ENCODE results near the gene UBE2E2. TPM values are rescaled to one million over a fixed set of nuclear protein-coding genes. Genes with fewer than 3 reads are reported as not detected.

UBE2E2 gene
- total RNA-seq, 2 experiments from 2014 or later: 41.1 to 48.8 TPM

GRCh38 chr3:23435904-23436303, 232.8 kb downstream of the UBE2E2 start:
- Histone ChIP-seq H3K36me3 (ENCODE audit: insufficient read depth, low read length) (no peaks in the 10 kb centered on the region; the same call in 1 of the 2 replicates), H3K9me2 (ENCODE audit: insufficient read depth, low read length) (no peaks in the 10 kb centered on the region), H4K20me1 (ENCODE audit: insufficient read depth, low read length) (no peaks in the 10 kb centered on the region), H3K27ac (ENCODE audit: low read depth, low read length, poor library complexity, severe bottlenecking) (peak overlapping the region; percentile 6), H3K4me2 (ENCODE audit: low read length) (no peak overlapping the region), H3K4me1 (ENCODE audit: insufficient read depth, low read length, poor library complexity, severe bottlenecking) (peaks cover 79% of the 10 kb centered on the region), H2AFZ (ENCODE audit: low read length) (no peak overlapping the region), H3K4me3 (ENCODE audit: low read depth, low read length, poor library complexity, severe bottlenecking) (no peak overlapping the region), H3K79me2 (ENCODE audit: insufficient read depth, low read depth, low read length) (peaks cover 17% of the 10 kb centered on the region; the same call in 1 of the 2 replicates), H3K9me3 (ENCODE audit: low read length) (no peaks in the 10 kb centered on the region)
- ChIA-PET CTCF (ENCODE audit: unreplicated experiment) (no interaction called here), POLR2A (interaction anchor here (1.3 to 6.0 kb wide), 2 partner anchors 31 kb away, joined by 10 to 24 read pairs; no protein-coding TSS in a partner anchor)
- intact Hi-C loops (cut with micrococcal nuclease; ENCODE audit: unreplicated experiment): no loop called here
- DNase-seq (ENCODE audit: low spot score): no peak
- no TSS peak for BruUV-seq (replicated peaks)
- no peak for TF ChIP-seq EZH2phosphoT487 (IDR thresholded peaks at IDR 0.05; ENCODE audit: borderline replicate concordance, low read depth, low read length)
- no peak for TF ChIP-seq CTCF (conservative IDR thresholded peaks at IDR 0.05; ENCODE audit: low read length)

- H3K27ac ChIP-seq (ENCODE audit: low read depth, low read length, poor library complexity, severe bottlenecking): peak overlapping the region; percentile 22
- peaks cover 81% of the 10 kb centered on the region for H3K4me1 ChIP-seq (ENCODE audit: insufficient read depth, low read length, poor library complexity, severe bottlenecking)
- peak overlapping the region; percentile 36; the same call in 1 of the 2 replicates for H2AFZ ChIP-seq (ENCODE audit: low read length)
- H3K36me3 ChIP-seq (ENCODE audit: insufficient read depth, low read length): no peaks in the 10 kb centered on the region; the same call in 1 of the 2 replicates
- intact Hi-C loops (cut with micrococcal nuclease; ENCODE audit: unreplicated experiment): loop anchor here (2.0 kb wide), 1 partner anchor 49 kb away; no protein-coding TSS in a partner anchor
- no peak overlapping the region for H3K4me3 ChIP-seq (ENCODE audit: low read depth, low read length, poor library complexity, severe bottlenecking)
- ChIA-PET POLR2A (interaction anchor here (0.9 to 2.0 kb wide), 6 partner anchors 10 to 59 kb away, joined by 3 to 13 read pairs (median 5); no protein-coding TSS in a partner anchor), CTCF (ENCODE audit: unreplicated experiment) (no interaction called here)
- TF ChIP-seq CTCF (conservative IDR thresholded peaks at IDR 0.05; ENCODE audit: low read length): no peak
- TF ChIP-seq EZH2phosphoT487 (IDR thresholded peaks at IDR 0.05; ENCODE audit: borderline replicate concordance, low read depth, low read length): no peak
- BruUV-seq (replicated peaks): no TSS peak
- DNase-seq (ENCODE audit: low spot score): peak; percentile 21
- H3K9me3 ChIP-seq (ENCODE audit: low read length): no peaks in the 10 kb centered on the region
- no peaks in the 10 kb centered on the region for H4K20me1 ChIP-seq (ENCODE audit: insufficient read depth, low read length)
- H3K79me2 ChIP-seq (ENCODE audit: insufficient read depth, low read depth, low read length): peaks cover 17% of the 10 kb centered on the region; the same call in 1 of the 2 replicates
- no peaks in the 10 kb centered on the region for H3K9me2 ChIP-seq (ENCODE audit: insufficient read depth, low read length)
- peak overlapping the region; percentile 45 for H3K4me2 ChIP-seq (ENCODE audit: low read length)
Measured at GRCh38 chr3:23437484-23438145, 234.5 kb downstream of the UBE2E2 start.

- Histone ChIP-seq H3K4me2 (ENCODE audit: low read length) (peak overlapping the region; percentile 45; the same call in 1 of the 2 replicates), H3K9me3 (ENCODE audit: low read length) (no peaks in the 10 kb centered on the region), H3K9me2 (ENCODE audit: insufficient read depth, low read length) (no peaks in the 10 kb centered on the region), H3K36me3 (ENCODE audit: insufficient read depth, low read length) (no peaks in the 10 kb centered on the region), H3K4me3 (ENCODE audit: low read depth, low read length, poor library complexity, severe bottlenecking) (no peak overlapping the region), H2AFZ (ENCODE audit: low read length) (no peak overlapping the region; the same call in 1 of the 2 replicates), H3K4me1 (ENCODE audit: insufficient read depth, low read length, poor library complexity, severe bottlenecking) (peaks cover 90% of the 10 kb centered on the region), H3K27ac (ENCODE audit: low read depth, low read length, poor library complexity, severe bottlenecking) (no peak overlapping the region), H3K79me2 (ENCODE audit: insufficient read depth, low read depth, low read length) (peaks cover 12% of the 10 kb centered on the region; the same call in 1 of the 2 replicates), H4K20me1 (ENCODE audit: insufficient read depth, low read length) (no peaks in the 10 kb centered on the region)
- no peak for DNase-seq (ENCODE audit: low spot score)
- intact Hi-C loops (cut with micrococcal nuclease; ENCODE audit: unreplicated experiment): loop anchor here (2.0 kb wide), 1 partner anchor 50 kb away; no protein-coding TSS in a partner anchor
- ChIA-PET CTCF (ENCODE audit: unreplicated experiment) (no interaction called here), POLR2A (interaction anchor here (0.9 to 2.0 kb wide), 5 partner anchors 9 to 60 kb away, joined by 3 to 13 read pairs (median 6); no protein-coding TSS in a partner anchor)
- TF ChIP-seq EZH2phosphoT487 (IDR thresholded peaks at IDR 0.05; ENCODE audit: borderline replicate concordance, low read depth, low read length) (no peak), CTCF (conservative IDR thresholded peaks at IDR 0.05; ENCODE audit: low read length) (no peak)
- BruUV-seq (replicated peaks): no TSS peak
Measured at GRCh38 chr3:23438657-23439056, 235.5 kb downstream of the UBE2E2 start.

Measured in OCI-LY7 (cell line).